ENCODE data around the gene MED9.

GRCh38 chr17:17535957-17536356, 59.2 kb downstream of the MED9 start:
- TF ChIP-seq CTCF (IDR thresholded peaks at IDR 0.05; ENCODE audit: insufficient read depth, low read length, poor library complexity, severe bottlenecking) (no peak), EZH2phosphoT487 (conservative IDR thresholded peaks at IDR 0.05; ENCODE audit: low read length) (no peak)

All from SU-DHL-6 (cell line).